NT2/D1 (cell line): Measurements from ENCODE around the gene SCYGR4.

Experiments
- SUZ12 ChIP-seq: IDR thresholded peaks from 2 replicates; pipeline ENCODE4 v1.6.1; 2011; ENCODE audit not compliant: insufficient read length, insufficient read depth; ENCODE audit errors: extremely low read depth
- YY1 ChIP-seq: IDR thresholded peaks from 2 replicates; pipeline ENCODE4 v1.6.1; 2011; ENCODE audit not compliant: insufficient read length, insufficient read depth
- ZNF274 ChIP-seq: IDR thresholded peaks from 2 replicates; pipeline ENCODE4 v1.6.1; 2011; ENCODE audit warnings: mild to moderate bottlenecking, low read depth, low read length

GRCh38 chr2:227582369-227582768, 34.9 kb upstream of the SCYGR4 start:
- TF ChIP-seq SUZ12 (no peak), YY1 (no peak), ZNF274 (no peak)
